Right cardiac atrium (tissue), 5 donors: ENCODE data around the gene NEGR1. TPM values are rescaled to one million over a fixed set of nuclear protein-coding genes. Genes with fewer than 3 reads are reported as not detected.

Source experiments
- ATAC-seq, 2 donors: fragments of 200-7000 bp; cut with Tn5 transposase; one replicate each; pipeline versions ENCODE4 v1.8.0 to v1.9.1; 2020; ENCODE audit warnings: moderate library complexity in 2 of 2, mild to moderate bottlenecking in 1 of 2
- DNase-seq, 3 donors: peaks; one replicate each; pipeline ENCODE4 v3.0.0-alpha.2; 2020
- H3K27ac ChIP-seq: one replicate; pipeline ENCODE4 v1.5.1; 2013; ENCODE audit warnings: mild to moderate bottlenecking, low read length, control low read depth, moderate library complexity
- H3K27me3 ChIP-seq: one replicate; pipeline ENCODE4 v1.6.1; 2013; ENCODE audit not compliant: control insufficient read depth, insufficient read depth
- H3K4me1 ChIP-seq: one replicate; pipeline ENCODE4 v1.6.1; 2013; ENCODE audit warnings: low read length; ENCODE audit not compliant: control insufficient read depth, insufficient read depth
- H3K4me3 ChIP-seq: one replicate; pipeline ENCODE4 v1.5.1; 2013; ENCODE audit warnings: low read length, control low read depth
- H3K9me3 ChIP-seq: one replicate; pipeline ENCODE4 v1.6.1; 2013; ENCODE audit warnings: low read length; ENCODE audit not compliant: control insufficient read depth
- WGBS: extraction: QIAGEN DNeasy Blood & Tissue Kit; methylation state at CpG from one replicate; pipeline ENCODE4 v1.1.7; 2013; 5-methylcytosine and 5-hydroxymethylcytosine counted together
- intact Hi-C, 4 donors: fragments of 100-400 bp; cut with DNase I; formaldehyde crosslinking; loops; one replicate each; pipeline versions ENCODE4 v1.11.0 to v1.14.0; 2022 to 2023
- polyA plus RNA-seq: library from polyadenylated mRNA; stranded (reverse); fragments of 200-250 nt; gene quantifications from one replicate; pipeline ENCODE4 v1.2.3, GENCODE V29; 2013
- total RNA-seq, 4 donors: library from RNA; stranded (reverse); fragmentation: NEBNext Ultra II Directional; extraction: Animal tissue kit (Norgen Biotek cat#: 25700); gene quantifications; one replicate each; pipeline ENCODE4 v1.2.1, GENCODE V29; 2021
- donor health status: healthy with polysubstance abuse.
- donor health status: DM: no; HTN: yes; CAD: no.
- donor health status: DM: no; HTN: no; CAD: no.
- donor health status: DM: no; HTN: yes; CAD: no; lungs with severe emphysema.
- donor health status: DM: yes; HTN: yes; CAD: no.

NEGR1 gene
- total and polyA plus RNA-seq, 5 donors: 9.1 to 26.1 (median 24.2) TPM

GRCh38 chr1:71465093-71465492 is 817.2 kb downstream of the NEGR1 start:
- intact Hi-C loops: no loop called here
- DNase-seq (no peak), ATAC-seq (no peak)
- Histone ChIP-seq H3K27me3 (no peaks in the 10 kb centered on the region), H3K9me3 (no peaks in the 10 kb centered on the region), H3K4me1 (peaks cover 3% of the 10 kb centered on the region), H3K27ac (no peak overlapping the region), H3K4me3 (no peak overlapping the region)
- 53% methylated on average over 2 of the region's 2 CpGs for WGBS

GRCh38 chr1:71464016-71464415 is 818.3 kb downstream of the NEGR1 start:
- ATAC-seq: no peak
- WGBS: 73% methylated on average over 1 of the region's 1 CpG
- intact Hi-C loops: no loop called here

GRCh38 chr1:71463144-71463543 is 819.2 kb downstream of the NEGR1 start:
- H3K27ac ChIP-seq: no peak overlapping the region
- no peaks in the 10 kb centered on the region for H3K9me3 ChIP-seq
- no peak for DNase-seq
- no peak overlapping the region for H3K4me3 ChIP-seq
- H3K4me1 ChIP-seq: peaks cover 3% of the 10 kb centered on the region
- intact Hi-C loops: no loop called here
- H3K27me3 ChIP-seq: no peaks in the 10 kb centered on the region
- ATAC-seq: peak; percentile 51
- 33% methylated on average over 5 of the region's 5 CpGs for WGBS

More at GRCh38 chr1:71464016-71464415, 818.3 kb downstream of the NEGR1 start:
- Histone ChIP-seq H3K27me3 (no peaks in the 10 kb centered on the region), H3K4me3 (no peak overlapping the region), H3K9me3 (no peaks in the 10 kb centered on the region), H3K4me1 (peaks cover 3% of the 10 kb centered on the region), H3K27ac (no peak overlapping the region)
- no peak for DNase-seq

GRCh38 chr1:71462247-71462646 is 820.1 kb downstream of the NEGR1 start:
- DNase-seq: no peak
- Histone ChIP-seq H3K27me3 (no peaks in the 10 kb centered on the region), H3K9me3 (no peaks in the 10 kb centered on the region), H3K27ac (no peak overlapping the region), H3K4me3 (no peak overlapping the region), H3K4me1 (peaks cover 3% of the 10 kb centered on the region)
- intact Hi-C loops: no loop called here
- no peak for ATAC-seq

- no peak overlapping the region for H3K4me3 ChIP-seq
- H3K4me1 ChIP-seq: peaks cover 1% of the 10 kb centered on the region
- H3K9me3 ChIP-seq: no peaks in the 10 kb centered on the region
- no peaks in the 10 kb centered on the region for H3K27me3 ChIP-seq
- no peak for DNase-seq
- intact Hi-C loops: no loop called here
- no peak overlapping the region for H3K27ac ChIP-seq
- 71% methylated on average over 2 of the region's 2 CpGs for WGBS
- ATAC-seq: no peak
Measured at GRCh38 chr1:71461416-71461815, 820.9 kb downstream of the NEGR1 start.

- Histone ChIP-seq H3K4me1 (no peaks in the 10 kb centered on the region), H3K9me3 (no peaks in the 10 kb centered on the region), H3K27ac (no peak overlapping the region), H3K4me3 (no peak overlapping the region), H3K27me3 (no peaks in the 10 kb centered on the region)
- WGBS: 78% methylated on average over 8 of the region's 8 CpGs
- intact Hi-C loops: no loop called here
- DNase-seq (no peak), ATAC-seq (no peak)
Measured at GRCh38 chr1:71448444-71448843, 833.9 kb downstream of the NEGR1 start.

- Histone ChIP-seq H3K4me1 (no peaks in the 10 kb centered on the region), H3K9me3 (no peaks in the 10 kb centered on the region), H3K27me3 (no peaks in the 10 kb centered on the region), H3K27ac (no peak overlapping the region), H3K4me3 (no peak overlapping the region)
- intact Hi-C loops: no loop called here
- DNase-seq: no peak
- no peak for ATAC-seq
- WGBS: 71% methylated on average over 2 of the region's 2 CpGs
Measured at GRCh38 chr1:71438626-71439025, 843.7 kb downstream of the NEGR1 start.

GRCh38 chr1:71435951-71436350 is 846.4 kb downstream of the NEGR1 start:
- Histone ChIP-seq H3K4me3 (no peak overlapping the region), H3K27me3 (no peaks in the 10 kb centered on the region), H3K4me1 (no peaks in the 10 kb centered on the region), H3K9me3 (no peaks in the 10 kb centered on the region), H3K27ac (no peak overlapping the region)
- ATAC-seq (no peak), DNase-seq (no peak)
- intact Hi-C loops: no loop called here

- H3K4me3 ChIP-seq: no peak overlapping the region
- DNase-seq: no peak
- no peaks in the 10 kb centered on the region for H3K27me3 ChIP-seq
- no peaks in the 10 kb centered on the region for H3K9me3 ChIP-seq
- no peaks in the 10 kb centered on the region for H3K4me1 ChIP-seq
- intact Hi-C loops: no loop called here
- no peak overlapping the region for H3K27ac ChIP-seq
- 83% methylated on average over 1 of the region's 1 CpG for WGBS
- no peak for ATAC-seq
Measured at GRCh38 chr1:71434240-71434639, 848.1 kb downstream of the NEGR1 start.

- intact Hi-C loops: no loop called here
- Histone ChIP-seq H3K4me3 (no peak overlapping the region), H3K27ac (no peak overlapping the region), H3K4me1 (no peaks in the 10 kb centered on the region), H3K27me3 (no peaks in the 10 kb centered on the region), H3K9me3 (no peaks in the 10 kb centered on the region)
- 59% methylated on average over 1 of the region's 1 CpG for WGBS
- DNase-seq (peak in 1 of 3 donors; percentile 36), ATAC-seq (no peak)
Measured at GRCh38 chr1:71428029-71428428, 854.3 kb downstream of the NEGR1 start.

- Histone ChIP-seq H3K9me3 (no peaks in the 10 kb centered on the region), H3K27me3 (no peaks in the 10 kb centered on the region), H3K4me3 (no peak overlapping the region), H3K4me1 (no peaks in the 10 kb centered on the region), H3K27ac (no peak overlapping the region)
- ATAC-seq: no peak
- intact Hi-C loops: no loop called here
- DNase-seq: no peak
- 91% methylated on average over 3 of the region's 3 CpGs for WGBS
Measured at GRCh38 chr1:71427066-71427465, 855.3 kb downstream of the NEGR1 start.

- intact Hi-C loops: no loop called here
- Histone ChIP-seq H3K9me3 (no peaks in the 10 kb centered on the region), H3K27me3 (no peaks in the 10 kb centered on the region), H3K4me1 (no peaks in the 10 kb centered on the region), H3K27ac (no peak overlapping the region), H3K4me3 (no peak overlapping the region)
- no peak for DNase-seq
- no peak for ATAC-seq
Measured at GRCh38 chr1:71424536-71424935, 857.8 kb downstream of the NEGR1 start.
